Measurements from ENCODE around the gene GSK3B.

The GSK3B gene

DNA sequence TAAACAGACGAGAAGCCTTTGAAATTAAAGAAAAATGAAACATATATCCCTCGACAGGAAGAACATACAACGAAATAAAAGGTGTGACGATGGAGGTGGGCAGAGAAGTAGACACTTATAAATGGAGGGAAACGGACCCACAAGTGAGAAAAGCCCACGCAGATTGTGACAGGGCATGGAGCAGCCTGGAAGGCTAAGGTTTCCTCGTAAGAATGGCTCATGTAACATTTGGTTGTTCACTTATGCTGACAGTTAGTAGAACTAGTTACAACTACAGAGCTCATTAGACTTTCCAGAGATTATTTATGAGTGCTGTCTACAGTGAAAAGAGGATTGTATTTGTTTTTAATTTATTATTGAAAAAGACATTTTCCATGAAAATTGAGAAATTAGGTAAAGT lies 229.8 kb downstream of the GSK3B start:
- Histone ChIP-seq H2BK15ac (ENCODE audit: low read length) (no peak overlapping the region), H2AFZ (ENCODE audit: low read length) (no peak overlapping the region), H4K91ac (ENCODE audit: low read depth, low read length, poor library complexity) (no peak overlapping the region), H3K18ac (ENCODE audit: low read length) (no peak overlapping the region), H3K9me3 (replicated peaks in 1 of 2; ENCODE audit: control insufficient read depth in 2 of 2, insufficient read depth in 1 of 2, low read depth in 1 of 2, low read length in 2 of 2) (peaks cover 0 to 2% of the 10 kb centered on the region in 2 donors), H3K79me1 (ENCODE audit: low read depth, low read length) (no peaks in the 10 kb centered on the region), H2AK5ac (ENCODE audit: low read depth, low read length) (no peak overlapping the region), H3K14ac (ENCODE audit: low read length) (no peak overlapping the region), H3K23ac (ENCODE audit: low read depth, low read length, poor library complexity) (no peak overlapping the region), H3K27ac (replicated peaks; ENCODE audit: low read length) (no peak overlapping the region), H3K27me3 (ENCODE audit: control insufficient read depth in 3 of 3, insufficient read depth in 3 of 3, low read depth in 1 of 3, low read length in 3 of 3) (no peaks in the 10 kb centered on the region), H3K4me3 (ENCODE audit: low read length in 2 of 2) (no peak overlapping the region), H4K8ac (ENCODE audit: low read depth, low read length) (no peak overlapping the region), H2BK5ac (ENCODE audit: low read length) (no peak overlapping the region), H3K4me2 (ENCODE audit: insufficient read depth, low read length, poor library complexity, severe bottlenecking) (no peak overlapping the region), H3K36me3 (replicated peaks in 1 of 2; ENCODE audit: control insufficient read depth in 2 of 2, insufficient read depth in 2 of 2, low read length in 2 of 2) (peaks cover 3 to 62% of the 10 kb centered on the region in 2 donors), H2BK120ac (ENCODE audit: low read depth, low read length) (no peak overlapping the region), H3K9ac (ENCODE audit: low read depth, low read length, poor library complexity) (no peak overlapping the region), H3K4ac (ENCODE audit: low read length) (no peak overlapping the region), H2BK12ac (ENCODE audit: low read length) (no peak overlapping the region), H3K4me1 (ENCODE audit: control insufficient read depth in 2 of 2, insufficient read depth in 1 of 2, low read depth in 1 of 2, low read length in 2 of 2) (no peaks in the 10 kb centered on the region)
- DNase-seq (ENCODE audit: low spot score): no peak
- WGBS, 2 donors (ENCODE audit: extremely low coverage in 2 of 2, insufficient read length in 2 of 2, insufficient replicate concordance in 1 of 2): no CpG with 5 or more reads among the region's 7 CpGs

DNA sequence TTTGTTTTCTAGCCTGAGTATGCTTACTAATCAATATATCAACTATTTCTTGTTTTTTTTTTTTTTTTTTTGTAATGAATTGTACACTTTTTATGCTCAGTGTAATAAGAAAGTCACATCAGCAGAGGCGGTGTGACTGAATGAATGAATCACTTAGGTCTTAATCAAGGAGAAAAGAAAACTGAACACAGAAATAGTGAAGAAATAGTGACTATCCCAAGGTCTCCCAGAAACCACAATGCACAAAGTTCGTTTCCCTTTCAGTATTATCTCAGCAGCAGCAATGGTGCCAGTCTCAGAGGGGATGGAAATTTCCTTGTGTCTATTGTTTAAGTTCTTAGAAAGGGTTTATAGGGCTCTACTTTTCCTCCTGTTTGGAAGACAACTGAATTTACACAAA lies 231.6 kb downstream of the GSK3B start:
- no peaks in the 10 kb centered on the region for H3K79me1 ChIP-seq (ENCODE audit: low read depth, low read length)
- WGBS, 2 donors (ENCODE audit: extremely low coverage in 2 of 2, insufficient read length in 2 of 2, insufficient replicate concordance in 1 of 2): no CpG with 5 or more reads among the region's 2 CpGs
- H3K36me3 ChIP-seq (replicated peaks in 1 of 2; ENCODE audit: control insufficient read depth in 2 of 2, insufficient read depth in 2 of 2, low read length in 2 of 2): peaks cover 6 to 76% of the 10 kb centered on the region in 2 donors
- H3K4me1 ChIP-seq (ENCODE audit: control insufficient read depth in 2 of 2, insufficient read depth in 1 of 2, low read depth in 1 of 2, low read length in 2 of 2): no peaks in the 10 kb centered on the region
- H3K4me2 ChIP-seq (ENCODE audit: insufficient read depth, low read length, poor library complexity, severe bottlenecking): no peak overlapping the region
- H2BK5ac ChIP-seq (ENCODE audit: low read length): no peak overlapping the region
- no peak overlapping the region for H2BK15ac ChIP-seq (ENCODE audit: low read length)
- H3K4ac ChIP-seq (ENCODE audit: low read length): no peak overlapping the region
- DNase-seq (ENCODE audit: low spot score): no peak
- H3K14ac ChIP-seq (ENCODE audit: low read length): no peak overlapping the region
- H2BK12ac ChIP-seq (ENCODE audit: low read length): no peak overlapping the region
- no peak overlapping the region for H3K27ac ChIP-seq (replicated peaks; ENCODE audit: low read length)
- H3K9me3 ChIP-seq (replicated peaks in 1 of 2; ENCODE audit: control insufficient read depth in 2 of 2, insufficient read depth in 1 of 2, low read depth in 1 of 2, low read length in 2 of 2): peaks cover 3 to 18% of the 10 kb centered on the region in 2 donors
- no peak overlapping the region for H3K18ac ChIP-seq (ENCODE audit: low read length)
- H4K91ac ChIP-seq (ENCODE audit: low read depth, low read length, poor library complexity): no peak overlapping the region
- no peak overlapping the region for H3K9ac ChIP-seq (ENCODE audit: low read depth, low read length, poor library complexity)
- no peak overlapping the region for H3K4me3 ChIP-seq (ENCODE audit: low read length in 2 of 2)
- H4K8ac ChIP-seq (ENCODE audit: low read depth, low read length): no peak overlapping the region
- no peak overlapping the region for H2AK5ac ChIP-seq (ENCODE audit: low read depth, low read length)
- no peak overlapping the region for H3K23ac ChIP-seq (ENCODE audit: low read depth, low read length, poor library complexity)
- no peak overlapping the region for H2BK120ac ChIP-seq (ENCODE audit: low read depth, low read length)
- H2AFZ ChIP-seq (ENCODE audit: low read length): no peak overlapping the region
- no peaks in the 10 kb centered on the region for H3K27me3 ChIP-seq (ENCODE audit: control insufficient read depth in 3 of 3, insufficient read depth in 3 of 3, low read depth in 1 of 3, low read length in 3 of 3)

GRCh38 chr3:119861681-119862080 lies 232.6 kb downstream of the GSK3B start:
- no CpG with 5 or more reads among the region's 2 CpGs for WGBS, 2 donors (ENCODE audit: extremely low coverage in 2 of 2, insufficient read length in 2 of 2, insufficient replicate concordance in 1 of 2)
- Histone ChIP-seq H4K91ac (ENCODE audit: low read depth, low read length, poor library complexity) (no peak overlapping the region), H3K23ac (ENCODE audit: low read depth, low read length, poor library complexity) (no peak overlapping the region), H2AFZ (ENCODE audit: low read length) (no peak overlapping the region), H3K4me3 (ENCODE audit: low read length in 2 of 2) (no peak overlapping the region), H2BK5ac (ENCODE audit: low read length) (no peak overlapping the region), H3K9me3 (replicated peaks in 1 of 2; ENCODE audit: control insufficient read depth in 2 of 2, insufficient read depth in 1 of 2, low read depth in 1 of 2, low read length in 2 of 2) (peaks cover 3 to 25% of the 10 kb centered on the region in 2 donors), H2AK5ac (ENCODE audit: low read depth, low read length) (no peak overlapping the region), H4K8ac (ENCODE audit: low read depth, low read length) (no peak overlapping the region), H3K27me3 (ENCODE audit: control insufficient read depth in 3 of 3, insufficient read depth in 3 of 3, low read depth in 1 of 3, low read length in 3 of 3) (no peaks in the 10 kb centered on the region), H3K4me2 (ENCODE audit: insufficient read depth, low read length, poor library complexity, severe bottlenecking) (no peak overlapping the region), H2BK120ac (ENCODE audit: low read depth, low read length) (no peak overlapping the region), H3K79me1 (ENCODE audit: low read depth, low read length) (no peaks in the 10 kb centered on the region), H2BK15ac (ENCODE audit: low read length) (no peak overlapping the region), H3K27ac (replicated peaks; ENCODE audit: low read length) (no peak overlapping the region), H3K4me1 (ENCODE audit: control insufficient read depth in 2 of 2, insufficient read depth in 1 of 2, low read depth in 1 of 2, low read length in 2 of 2) (no peaks in the 10 kb centered on the region), H3K36me3 (replicated peaks in 1 of 2; ENCODE audit: control insufficient read depth in 2 of 2, insufficient read depth in 2 of 2, low read length in 2 of 2) (peaks cover 7 to 80% of the 10 kb centered on the region in 2 donors), H2BK12ac (ENCODE audit: low read length) (no peak overlapping the region), H3K9ac (ENCODE audit: low read depth, low read length, poor library complexity) (no peak overlapping the region), H3K4ac (ENCODE audit: low read length) (no peak overlapping the region), H3K18ac (ENCODE audit: low read length) (no peak overlapping the region), H3K14ac (ENCODE audit: low read length) (no peak overlapping the region)
- DNase-seq (ENCODE audit: low spot score): no peak

DNA sequence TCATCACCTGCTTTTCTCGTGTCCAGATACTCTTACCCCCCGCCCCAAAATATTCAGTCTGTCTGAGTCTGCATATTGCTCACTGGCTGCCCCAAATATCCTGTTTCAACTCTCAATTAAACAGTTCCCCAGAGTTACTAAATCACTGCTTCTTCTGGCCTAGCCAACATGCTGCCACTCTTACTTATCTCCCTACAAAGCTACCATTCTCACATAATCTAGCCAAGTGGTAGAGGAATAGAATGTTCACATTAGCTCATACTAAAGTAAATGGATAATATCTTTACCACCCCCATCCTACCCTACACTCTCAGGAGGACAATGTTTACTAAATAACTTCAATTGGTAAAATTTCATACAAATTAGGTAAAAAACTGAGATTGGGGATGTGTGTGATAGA lies 234.5 kb downstream of the GSK3B start:
- no peaks in the 10 kb centered on the region for H3K79me1 ChIP-seq (ENCODE audit: low read depth, low read length)
- no peak for DNase-seq (ENCODE audit: low spot score)
- H3K9me3 ChIP-seq (replicated peaks in 1 of 2; ENCODE audit: control insufficient read depth in 2 of 2, insufficient read depth in 1 of 2, low read depth in 1 of 2, low read length in 2 of 2): peaks cover 3 to 25% of the 10 kb centered on the region in 2 donors
- no peak overlapping the region for H3K4me2 ChIP-seq (ENCODE audit: insufficient read depth, low read length, poor library complexity, severe bottlenecking)
- WGBS, 2 donors (ENCODE audit: extremely low coverage in 2 of 2, insufficient read length in 2 of 2, insufficient replicate concordance in 1 of 2): no CpG with 5 or more reads among the region's 2 CpGs
- no peaks in the 10 kb centered on the region for H3K4me1 ChIP-seq (ENCODE audit: control insufficient read depth in 2 of 2, insufficient read depth in 1 of 2, low read depth in 1 of 2, low read length in 2 of 2)
- no peaks in the 10 kb centered on the region for H3K27me3 ChIP-seq (ENCODE audit: control insufficient read depth in 3 of 3, insufficient read depth in 3 of 3, low read depth in 1 of 3, low read length in 3 of 3)
- no peak overlapping the region for H3K4me3 ChIP-seq (ENCODE audit: low read length in 2 of 2)
- no peak overlapping the region for H2AFZ ChIP-seq (ENCODE audit: low read length)
- H4K8ac ChIP-seq (ENCODE audit: low read depth, low read length): no peak overlapping the region
- no peak overlapping the region for H2BK5ac ChIP-seq (ENCODE audit: low read length)
- no peak overlapping the region for H3K18ac ChIP-seq (ENCODE audit: low read length)
- H2BK12ac ChIP-seq (ENCODE audit: low read length): no peak overlapping the region
- H3K4ac ChIP-seq (ENCODE audit: low read length): no peak overlapping the region
- H3K27ac ChIP-seq (replicated peaks; ENCODE audit: low read length): no peak overlapping the region
- no peak overlapping the region for H3K23ac ChIP-seq (ENCODE audit: low read depth, low read length, poor library complexity)
- H2BK15ac ChIP-seq (ENCODE audit: low read length): no peak overlapping the region
- no peak overlapping the region for H2AK5ac ChIP-seq (ENCODE audit: low read depth, low read length)
- H3K9ac ChIP-seq (ENCODE audit: low read depth, low read length, poor library complexity): no peak overlapping the region
- H4K91ac ChIP-seq (ENCODE audit: low read depth, low read length, poor library complexity): no peak overlapping the region
- no peak overlapping the region for H2BK120ac ChIP-seq (ENCODE audit: low read depth, low read length)
- H3K36me3 ChIP-seq (replicated peaks in 1 of 2; ENCODE audit: control insufficient read depth in 2 of 2, insufficient read depth in 2 of 2, low read length in 2 of 2): peaks cover 7 to 77% of the 10 kb centered on the region in 2 donors
- H3K14ac ChIP-seq (ENCODE audit: low read length): no peak overlapping the region
